Loucy (cell line): ENCODE data around the gene HABP2.

Experiments used
- H2AFZ ChIP-seq: fragments of 200-600 bp; sonication (generic); 2 replicates; pipeline ENCODE4 v1.6.0; 2016; ENCODE audit warnings: antibody characterized with exemption, mild to moderate bottlenecking, low read length, moderate library complexity
- H3F3A ChIP-seq: fragments of 200-600 bp; 2 replicates; pipeline ENCODE4 v1.6.0; 2016; ENCODE audit warnings: antibody characterized with exemption, low read depth, mild to moderate bottlenecking
- H3K27me3 ChIP-seq: fragments of 200-600 bp; sonication (generic); 2 replicates; pipeline ENCODE4 v1.6.1; 2014; ENCODE audit warnings: low read length, mild to moderate bottlenecking; ENCODE audit not compliant: insufficient read depth, poor library complexity, severe bottlenecking
- H3K36me3 ChIP-seq: fragments of 200-600 bp; sonication (generic); 2 replicates; pipeline ENCODE4 v1.6.1; 2016; ENCODE audit warnings: low read length; ENCODE audit not compliant: insufficient read depth
- H3K4me1 ChIP-seq: fragments of 200-600 bp; sonication (generic); 2 replicates; pipeline ENCODE4 v1.5.1; 2014; ENCODE audit warnings: low read length, mild to moderate bottlenecking; ENCODE audit not compliant: insufficient read depth, poor library complexity, severe bottlenecking
- H3K4me2 ChIP-seq: fragments of 200-600 bp; sonication (generic); 2 replicates; pipeline ENCODE4 v1.6.0; 2014; ENCODE audit warnings: antibody characterized with exemption, low read length, low read depth, mild to moderate bottlenecking; ENCODE audit not compliant: poor library complexity, severe bottlenecking
- H3K4me3 ChIP-seq: fragments of 200-600 bp; sonication (generic); 2 replicates; pipeline ENCODE4 v1.5.1; 2014; ENCODE audit warnings: low read length, mild to moderate bottlenecking, mixed read lengths; ENCODE audit not compliant: poor library complexity, severe bottlenecking
- H3K79me2 ChIP-seq: fragments of 200-600 bp; sonication (generic); 2 replicates; pipeline ENCODE4 v1.6.1; 2014; ENCODE audit warnings: low read length; ENCODE audit not compliant: insufficient read depth
- H3K9ac ChIP-seq: fragments of 200-600 bp; sonication (generic); 2 replicates; pipeline ENCODE4 v1.6.0; 2014; ENCODE audit warnings: mild to moderate bottlenecking, low read depth, low read length, moderate library complexity; ENCODE audit not compliant: poor library complexity, severe bottlenecking
- H3K9me2 ChIP-seq: fragments of 200-600 bp; sonication (generic); replicated peaks from 2 replicates; pipeline ENCODE4 v1.6.1; 2016; ENCODE audit warnings: low read depth, low read length, mixed read lengths
- H3K9me3 ChIP-seq: fragments of 200-600 bp; sonication (generic); 2 replicates; pipeline ENCODE4 v1.6.1; 2014; ENCODE audit warnings: mild to moderate bottlenecking, antibody characterized with exemption, low read length, low read depth; ENCODE audit not compliant: insufficient read depth
- H4K20me1 ChIP-seq: fragments of 200-600 bp; sonication (generic); 2 replicates; pipeline ENCODE4 v1.6.0; 2014; ENCODE audit warnings: antibody characterized with exemption, low read length, mild to moderate bottlenecking; ENCODE audit not compliant: insufficient read depth, poor library complexity, severe bottlenecking
- EZH2phosphoT487 ChIP-seq: fragments of 200-600 bp; IDR thresholded peaks from 2 replicates; pipeline ENCODE4 v1.6.1; 2018; ENCODE audit warnings: antibody characterized with exemption, mild to moderate bottlenecking, moderate library complexity, borderline replicate concordance
- TF ChIP-seq, protein P1 (sequence below): fragments of 200-600 bp; sonication (generic); conservative IDR thresholded peaks from 2 replicates; pipeline ENCODE4 v1.5.1; 2014; ENCODE audit warnings: mild to moderate bottlenecking, antibody characterized with exemption, low read length

The HABP2 gene

DNA sequence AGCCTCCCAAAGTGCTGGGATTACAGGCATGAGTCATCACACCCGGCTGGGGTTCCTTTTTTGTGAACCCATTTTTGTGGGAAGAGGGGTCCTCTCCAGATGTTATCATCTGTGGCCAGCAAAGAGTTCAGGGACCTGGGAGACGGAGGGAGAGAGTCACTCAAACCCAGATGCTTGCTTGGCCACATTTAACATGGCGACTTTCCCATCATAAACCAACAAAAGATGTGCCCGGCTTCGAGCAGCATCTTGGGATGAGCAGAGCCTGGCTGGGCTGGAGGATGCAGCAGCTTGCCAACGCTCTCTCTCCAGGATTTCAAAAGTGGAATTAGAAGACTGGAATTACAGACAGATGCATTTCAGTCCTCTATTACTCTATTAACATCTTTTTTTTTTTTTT, 19.1 kb upstream of the HABP2 start:
- Histone ChIP-seq H3K79me2 (no peaks in the 10 kb centered on the region), H3K9ac (no peak overlapping the region), H3K4me3 (no peak overlapping the region), H3F3A (no peaks in the 10 kb centered on the region), H2AFZ (no peak overlapping the region), H3K4me2 (peak overlapping the region; percentile 12), H3K9me2 (no peaks in the 10 kb centered on the region), H3K9me3 (no peaks in the 10 kb centered on the region), H3K27me3 (no peaks in the 10 kb centered on the region), H3K4me1 (peaks cover 12% of the 10 kb centered on the region), H3K36me3 (no peaks in the 10 kb centered on the region), H4K20me1 (no peaks in the 10 kb centered on the region)
- TF ChIP-seq EZH2phosphoT487: no peak
- TF ChIP-seq, protein P1, sequence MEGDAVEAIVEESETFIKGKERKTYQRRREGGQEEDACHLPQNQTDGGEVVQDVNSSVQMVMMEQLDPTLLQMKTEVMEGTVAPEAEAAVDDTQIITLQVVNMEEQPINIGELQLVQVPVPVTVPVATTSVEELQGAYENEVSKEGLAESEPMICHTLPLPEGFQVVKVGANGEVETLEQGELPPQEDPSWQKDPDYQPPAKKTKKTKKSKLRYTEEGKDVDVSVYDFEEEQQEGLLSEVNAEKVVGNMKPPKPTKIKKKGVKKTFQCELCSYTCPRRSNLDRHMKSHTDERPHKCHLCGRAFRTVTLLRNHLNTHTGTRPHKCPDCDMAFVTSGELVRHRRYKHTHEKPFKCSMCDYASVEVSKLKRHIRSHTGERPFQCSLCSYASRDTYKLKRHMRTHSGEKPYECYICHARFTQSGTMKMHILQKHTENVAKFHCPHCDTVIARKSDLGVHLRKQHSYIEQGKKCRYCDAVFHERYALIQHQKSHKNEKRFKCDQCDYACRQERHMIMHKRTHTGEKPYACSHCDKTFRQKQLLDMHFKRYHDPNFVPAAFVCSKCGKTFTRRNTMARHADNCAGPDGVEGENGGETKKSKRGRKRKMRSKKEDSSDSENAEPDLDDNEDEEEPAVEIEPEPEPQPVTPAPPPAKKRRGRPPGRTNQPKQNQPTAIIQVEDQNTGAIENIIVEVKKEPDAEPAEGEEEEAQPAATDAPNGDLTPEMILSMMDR: no peak

DNA sequence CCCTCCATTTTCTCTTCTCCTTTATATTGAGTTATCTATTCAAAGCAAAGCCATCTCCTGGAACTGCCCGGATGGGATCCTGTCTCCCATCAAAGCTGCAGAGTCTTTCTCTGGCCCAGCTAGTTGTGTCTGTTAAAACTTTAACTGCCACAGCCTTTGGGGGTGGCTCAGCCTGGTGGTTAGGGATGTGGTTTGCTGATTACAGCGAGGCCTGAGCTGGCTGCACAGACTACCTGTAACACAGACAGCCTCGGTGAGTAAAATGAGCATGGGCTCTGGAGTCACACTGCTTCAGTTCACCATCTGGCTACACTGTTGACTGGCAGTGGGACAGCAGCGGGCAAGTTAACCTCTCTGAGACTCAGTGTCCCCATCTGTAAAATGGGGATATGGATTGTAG, 18.4 kb upstream of the HABP2 start:
- Histone ChIP-seq H3K4me3 (no peak overlapping the region), H3K9me2 (no peaks in the 10 kb centered on the region), H3K79me2 (no peaks in the 10 kb centered on the region), H3K4me1 (peaks cover 12% of the 10 kb centered on the region), H3K36me3 (no peaks in the 10 kb centered on the region), H3K4me2 (peak overlapping the region; percentile 12), H3K9me3 (no peaks in the 10 kb centered on the region), H4K20me1 (no peaks in the 10 kb centered on the region), H3K9ac (no peak overlapping the region), H3F3A (no peaks in the 10 kb centered on the region), H2AFZ (no peak overlapping the region), H3K27me3 (no peaks in the 10 kb centered on the region)
- TF ChIP-seq, protein P1: no peak
- TF ChIP-seq EZH2phosphoT487: no peak

DNA sequence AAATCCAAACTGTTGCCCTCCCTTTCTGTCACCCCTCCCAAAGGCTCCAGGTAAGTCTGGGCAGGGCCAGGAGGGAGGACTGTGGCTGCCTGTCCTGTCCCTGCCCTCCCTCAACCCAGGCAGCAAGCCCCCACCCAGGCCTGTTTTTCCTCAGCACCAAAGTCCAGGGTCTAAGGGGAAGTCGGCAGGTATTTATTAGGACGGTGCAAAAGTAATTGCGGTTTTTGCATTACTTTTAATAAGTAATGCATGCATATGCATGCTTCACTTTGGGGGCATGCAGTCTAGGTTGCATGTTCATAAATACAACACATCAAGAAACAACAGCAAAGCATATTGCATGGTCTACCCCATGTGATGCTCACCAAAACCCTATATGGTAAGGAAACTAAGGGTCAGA, 15.2 kb upstream of the HABP2 start:
- Histone ChIP-seq H3K4me3 (no peak overlapping the region), H4K20me1 (no peaks in the 10 kb centered on the region), H3K9me2 (no peaks in the 10 kb centered on the region), H3K4me1 (peaks cover 12% of the 10 kb centered on the region), H3K9me3 (no peaks in the 10 kb centered on the region), H3K36me3 (no peaks in the 10 kb centered on the region), H3K4me2 (no peak overlapping the region), H3F3A (no peaks in the 10 kb centered on the region), H3K27me3 (no peaks in the 10 kb centered on the region), H3K9ac (no peak overlapping the region), H3K79me2 (no peaks in the 10 kb centered on the region), H2AFZ (no peak overlapping the region)
- TF ChIP-seq, protein P1: no peak
- no peak for TF ChIP-seq EZH2phosphoT487
